SK-N-SH treated with all-trans-retinoic acid at 6 μM for 48 hours (cell line): ENCODE data around the gene LAMC1.

ENCODE experiments used
- ATAC-seq: fragments of 200-7000 bp; cut with Tn5 transposase; 3 replicates; pipeline ENCODE4 v1.9.1; 2020; ENCODE audit warnings: mild to moderate bottlenecking, moderate library complexity
- ARNTL ChIP-seq: fragments of 450-650 bp; formaldehyde crosslinking; IDR thresholded peaks from 2 replicates; pipeline ENCODE4 v1.5.0; 2020; ENCODE audit warnings: low read depth, mild to moderate bottlenecking, moderate library complexity, borderline replicate concordance
- BACH2 ChIP-seq: fragments of 250-450 bp; sonication (Bioruptor Pico); IDR thresholded peaks from 2 replicates; pipeline ENCODE4 v1.9.0; 2021; ENCODE audit warnings: mild to moderate bottlenecking, borderline replicate concordance
- CSDC2 ChIP-seq: fragments of 250-450 bp; sonication (Bioruptor Pico); IDR thresholded peaks from 2 replicates; pipeline ENCODE4 v1.5.0; 2020; ENCODE audit warnings: mild to moderate bottlenecking, moderate library complexity
- ESRRG ChIP-seq: fragments of 250-450 bp; sonication (Bioruptor Pico); IDR thresholded peaks from 2 replicates; pipeline ENCODE4 v1.6.1; 2021; ENCODE audit warnings: mild to moderate bottlenecking
- ISL1 ChIP-seq: fragments of 250-450 bp; sonication (Bioruptor Pico); IDR thresholded peaks from 2 replicates; pipeline ENCODE4 v2.1.2; 2022; ENCODE audit warnings: mild to moderate bottlenecking, moderate library complexity
- OSR1 ChIP-seq: fragments of 250-450 bp; sonication (Bioruptor Pico); IDR thresholded peaks from 2 replicates; pipeline ENCODE4 v1.8.0; 2022; ENCODE audit warnings: moderate library complexity, mild to moderate bottlenecking, inconsistent platforms
- PPARA ChIP-seq: fragments of 250-450 bp; sonication (Bioruptor Pico); IDR thresholded peaks from 2 replicates; pipeline ENCODE4 v1.5.0; 2020; ENCODE audit warnings: mild to moderate bottlenecking, borderline replicate concordance
- RARB ChIP-seq: fragments of 250-450 bp; sonication (Bioruptor Pico); IDR thresholded peaks from 2 replicates; pipeline ENCODE4 v1.8.0; 2021; ENCODE audit warnings: mild to moderate bottlenecking, moderate library complexity
- SNAI2 ChIP-seq: fragments of 250-450 bp; sonication (Bioruptor Pico); IDR thresholded peaks from 2 replicates; pipeline ENCODE4 v1.5.0; 2020; ENCODE audit warnings: mild to moderate bottlenecking, moderate library complexity
- TCF4 ChIP-seq: fragments of 250-450 bp; sonication (Bioruptor Pico); IDR thresholded peaks from 2 replicates; pipeline ENCODE4 v1.8.0; 2021; ENCODE audit warnings: mild to moderate bottlenecking, moderate library complexity, borderline replicate concordance
- TOX ChIP-seq: fragments of 250-450 bp; sonication (Bioruptor Pico); IDR thresholded peaks from 2 replicates; pipeline ENCODE4 v1.8.0; 2021; ENCODE audit warnings: mild to moderate bottlenecking, moderate library complexity, borderline replicate concordance
- ZC3H10 ChIP-seq: fragments of 250-450 bp; sonication (Bioruptor Pico); IDR thresholded peaks from 2 replicates; pipeline ENCODE4 v1.5.1; 2021; ENCODE audit warnings: mild to moderate bottlenecking, moderate library complexity
- ZFP3 ChIP-seq: fragments of 250-450 bp; sonication (Bioruptor Pico); IDR thresholded peaks from 2 replicates; pipeline ENCODE4 v1.5.0; 2020; ENCODE audit warnings: mild to moderate bottlenecking, moderate library complexity
- ZFP30 ChIP-seq: fragments of 450-650 bp; formaldehyde crosslinking; IDR thresholded peaks from 2 replicates; pipeline ENCODE4 v1.5.0; 2022; ENCODE audit warnings: mild to moderate bottlenecking, moderate library complexity
- ZNF565 ChIP-seq: fragments of 450-650 bp; formaldehyde crosslinking; conservative IDR thresholded peaks from 2 replicates; pipeline ENCODE4 v1.5.0; 2020; ENCODE audit warnings: low read depth, mild to moderate bottlenecking, moderate library complexity
- ZNF70 ChIP-seq: fragments of 450-650 bp; formaldehyde crosslinking; IDR thresholded peaks from 2 replicates; pipeline ENCODE4 v1.5.0; 2020; ENCODE audit warnings: mild to moderate bottlenecking, moderate library complexity
- ZNF8 ChIP-seq: fragments of 450-650 bp; formaldehyde crosslinking; IDR thresholded peaks from 2 replicates; pipeline ENCODE4 v1.5.0; 2020; ENCODE audit warnings: mild to moderate bottlenecking, moderate library complexity
- TF ChIP-seq, protein P1 (sequence below): fragments of 250-450 bp; sonication (Bioruptor Pico); IDR thresholded peaks from 2 replicates; pipeline ENCODE4 v1.8.0; 2021; ENCODE audit warnings: low read depth, mild to moderate bottlenecking, moderate library complexity, borderline replicate concordance
- TF ChIP-seq, protein P2 (sequence below): fragments of 250-450 bp; sonication (Bioruptor Pico); IDR thresholded peaks from 2 replicates; pipeline ENCODE4 v1.5.0; 2020; ENCODE audit warnings: mild to moderate bottlenecking, moderate library complexity
- TF ChIP-seq, protein P3 (sequence below): fragments of 250-450 bp; sonication (Bioruptor Pico); IDR thresholded peaks from 2 replicates; pipeline ENCODE4 v1.5.1; 2020; ENCODE audit warnings: low read depth, mild to moderate bottlenecking, moderate library complexity
- TF ChIP-seq, protein P4 (sequence below): fragments of 250-450 bp; sonication (Bioruptor Pico); IDR thresholded peaks from 2 replicates; pipeline ENCODE4 v1.8.0; 2020; ENCODE audit warnings: mild to moderate bottlenecking, moderate library complexity, borderline replicate concordance
- TF ChIP-seq, protein P5 (sequence below): fragments of 250-450 bp; sonication (Bioruptor Pico); IDR thresholded peaks from 2 replicates; pipeline ENCODE4 v1.5.1; 2021; ENCODE audit warnings: mild to moderate bottlenecking, moderate library complexity

Gene LAMC1

DNA sequence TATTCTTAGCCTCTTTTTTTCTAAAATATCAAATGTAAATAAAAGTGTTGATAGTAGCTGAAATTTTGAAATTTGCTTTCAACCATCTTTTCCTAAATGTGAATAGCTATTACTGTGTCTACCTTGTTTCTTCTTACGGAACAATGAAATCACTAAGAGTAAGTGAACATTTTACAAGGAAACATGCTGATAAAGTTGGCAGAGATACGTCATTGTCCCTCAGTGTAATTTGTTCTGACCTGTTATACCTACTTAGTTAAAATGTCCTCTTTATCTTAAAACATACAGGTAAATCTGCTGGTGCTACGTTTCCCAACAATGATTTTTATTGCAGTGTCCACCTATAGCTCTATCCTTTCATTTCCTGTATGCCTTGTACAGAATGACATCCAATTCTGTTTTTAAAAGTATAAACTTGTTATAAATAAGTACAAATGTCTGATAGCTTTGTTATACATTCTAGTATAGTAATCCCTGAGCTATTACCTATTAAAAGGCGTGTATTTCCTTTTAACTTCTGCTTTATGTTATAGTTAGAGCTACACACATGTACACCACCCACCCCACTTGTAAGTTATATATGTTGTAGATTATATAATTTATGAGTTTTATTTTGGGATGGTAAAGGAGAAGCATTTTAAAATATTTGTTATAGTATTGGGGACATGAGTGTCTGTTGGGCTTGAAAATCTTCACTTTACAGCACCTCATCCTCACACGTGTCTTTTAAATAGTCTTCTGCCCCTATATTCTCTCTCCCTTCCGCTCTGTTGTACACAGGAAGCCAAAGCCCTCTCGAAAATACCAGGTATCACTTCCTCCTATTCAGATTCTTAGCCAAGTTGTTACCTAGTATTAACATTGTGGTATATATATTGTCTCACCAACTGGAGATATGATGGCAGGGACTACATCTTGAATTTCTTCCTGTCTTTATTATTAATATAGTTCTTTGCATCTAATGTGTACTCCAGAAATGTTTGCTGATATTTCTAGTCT is 25.2 kb downstream of the LAMC1 start:
- TF ChIP-seq TCF4 (CRISPR knock-in tag): no peak
- ATAC-seq: no peak

DNA sequence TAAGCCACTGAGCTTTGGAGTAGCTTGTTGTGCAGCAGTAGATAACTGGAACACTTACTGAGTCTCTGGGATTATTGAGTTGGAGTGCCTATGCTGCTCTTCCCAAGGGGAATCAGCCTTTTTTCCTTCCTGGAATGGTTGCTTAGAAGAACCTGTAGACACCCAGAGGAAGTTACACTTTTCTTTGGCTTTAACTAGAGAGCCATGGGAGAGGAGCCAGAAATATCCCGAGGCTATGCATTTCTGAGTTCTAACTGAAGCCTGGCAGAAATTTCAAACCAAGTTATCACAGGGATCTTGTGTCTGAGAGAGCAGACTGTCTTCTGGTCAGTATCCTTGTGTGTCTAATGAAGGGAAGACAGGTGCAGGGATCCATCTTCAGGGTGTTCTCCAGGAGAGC is 28.3 kb downstream of the LAMC1 start:
- ATAC-seq: peak; percentile 24; the same call in 1 of the 3 replicates

DNA sequence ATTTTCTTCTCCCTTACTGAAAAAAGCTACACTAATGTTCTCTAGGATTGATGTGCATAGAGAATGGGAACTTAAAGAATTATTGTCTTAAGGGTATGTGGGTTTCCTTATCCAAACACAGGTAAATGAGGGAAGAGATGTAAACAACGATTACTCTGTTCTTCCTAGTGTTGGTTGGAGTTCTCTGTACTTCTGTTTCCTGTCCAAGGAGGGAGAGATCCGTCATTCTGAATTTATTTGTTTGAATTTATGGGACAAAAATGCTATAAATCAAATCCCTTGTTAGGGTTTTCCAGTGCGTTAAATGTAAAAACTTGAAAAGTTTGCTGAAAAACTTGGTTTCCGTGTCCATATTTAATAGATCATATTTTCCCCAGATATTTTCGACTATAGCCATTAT is 29.6 kb downstream of the LAMC1 start:
- no peak for ATAC-seq
- no peak for TF ChIP-seq CSDC2 (CRISPR knock-in tag)
- no peak for TF ChIP-seq BACH2
- no peak for TF ChIP-seq ZNF70 (CRISPR knock-in tag)
- TF ChIP-seq ZFP30 (CRISPR knock-in tag): no peak
- TF ChIP-seq OSR1 (CRISPR knock-in tag): no peak
- no peak for TF ChIP-seq PPARA (CRISPR knock-in tag)
- no peak for TF ChIP-seq ARNTL (CRISPR knock-in tag)
- no peak for TF ChIP-seq ISL1
- no peak for TF ChIP-seq ESRRG (CRISPR knock-in tag)
- TF ChIP-seq, protein P1, sequence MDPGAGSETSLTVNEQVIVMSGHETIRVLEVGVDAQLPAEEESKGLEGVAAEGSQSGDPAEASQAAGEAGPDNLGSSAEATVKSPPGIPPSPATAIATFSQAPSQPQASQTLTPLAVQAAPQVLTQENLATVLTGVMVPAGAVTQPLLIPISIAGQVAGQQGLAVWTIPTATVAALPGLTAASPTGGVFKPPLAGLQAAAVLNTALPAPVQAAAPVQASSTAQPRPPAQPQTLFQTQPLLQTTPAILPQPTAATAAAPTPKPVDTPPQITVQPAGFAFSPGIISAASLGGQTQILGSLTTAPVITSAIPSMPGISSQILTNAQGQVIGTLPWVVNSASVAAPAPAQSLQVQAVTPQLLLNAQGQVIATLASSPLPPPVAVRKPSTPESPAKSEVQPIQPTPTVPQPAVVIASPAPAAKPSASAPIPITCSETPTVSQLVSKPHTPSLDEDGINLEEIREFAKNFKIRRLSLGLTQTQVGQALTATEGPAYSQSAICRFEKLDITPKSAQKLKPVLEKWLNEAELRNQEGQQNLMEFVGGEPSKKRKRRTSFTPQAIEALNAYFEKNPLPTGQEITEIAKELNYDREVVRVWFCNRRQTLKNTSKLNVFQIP (CRISPR knock-in tag): no peak
- no peak for TF ChIP-seq ZFP3 (CRISPR knock-in tag)
- TF ChIP-seq, protein P2, sequence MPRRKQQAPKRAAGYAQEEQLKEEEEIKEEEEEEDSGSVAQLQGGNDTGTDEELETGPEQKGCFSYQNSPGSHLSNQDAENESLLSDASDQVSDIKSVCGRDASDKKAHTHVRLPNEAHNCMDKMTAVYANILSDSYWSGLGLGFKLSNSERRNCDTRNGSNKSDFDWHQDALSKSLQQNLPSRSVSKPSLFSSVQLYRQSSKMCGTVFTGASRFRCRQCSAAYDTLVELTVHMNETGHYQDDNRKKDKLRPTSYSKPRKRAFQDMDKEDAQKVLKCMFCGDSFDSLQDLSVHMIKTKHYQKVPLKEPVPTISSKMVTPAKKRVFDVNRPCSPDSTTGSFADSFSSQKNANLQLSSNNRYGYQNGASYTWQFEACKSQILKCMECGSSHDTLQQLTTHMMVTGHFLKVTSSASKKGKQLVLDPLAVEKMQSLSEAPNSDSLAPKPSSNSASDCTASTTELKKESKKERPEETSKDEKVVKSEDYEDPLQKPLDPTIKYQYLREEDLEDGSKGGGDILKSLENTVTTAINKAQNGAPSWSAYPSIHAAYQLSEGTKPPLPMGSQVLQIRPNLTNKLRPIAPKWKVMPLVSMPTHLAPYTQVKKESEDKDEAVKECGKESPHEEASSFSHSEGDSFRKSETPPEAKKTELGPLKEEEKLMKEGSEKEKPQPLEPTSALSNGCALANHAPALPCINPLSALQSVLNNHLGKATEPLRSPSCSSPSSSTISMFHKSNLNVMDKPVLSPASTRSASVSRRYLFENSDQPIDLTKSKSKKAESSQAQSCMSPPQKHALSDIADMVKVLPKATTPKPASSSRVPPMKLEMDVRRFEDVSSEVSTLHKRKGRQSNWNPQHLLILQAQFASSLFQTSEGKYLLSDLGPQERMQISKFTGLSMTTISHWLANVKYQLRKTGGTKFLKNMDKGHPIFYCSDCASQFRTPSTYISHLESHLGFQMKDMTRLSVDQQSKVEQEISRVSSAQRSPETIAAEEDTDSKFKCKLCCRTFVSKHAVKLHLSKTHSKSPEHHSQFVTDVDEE: no peak
- no peak for TF ChIP-seq SNAI2 (CRISPR knock-in tag)

More for the DNA sequence above, 28.3 kb downstream of the LAMC1 start:
- TF ChIP-seq ISL1 (no peak), CSDC2 (CRISPR knock-in tag) (no peak), ARNTL (CRISPR knock-in tag) (no peak), ZFP30 (CRISPR knock-in tag) (no peak), RARB (no peak), ZNF70 (CRISPR knock-in tag) (no peak), TCF4 (CRISPR knock-in tag) (no peak), ZNF565 (CRISPR knock-in tag) (no peak), ZC3H10 (CRISPR knock-in tag) (no peak), BACH2 (no peak), ESRRG (CRISPR knock-in tag) (no peak), OSR1 (CRISPR knock-in tag) (no peak), TOX (no peak), ZFP3 (CRISPR knock-in tag) (no peak), PPARA (CRISPR knock-in tag) (no peak), ZNF8 (CRISPR knock-in tag) (no peak)
- TF ChIP-seq, protein P3, sequence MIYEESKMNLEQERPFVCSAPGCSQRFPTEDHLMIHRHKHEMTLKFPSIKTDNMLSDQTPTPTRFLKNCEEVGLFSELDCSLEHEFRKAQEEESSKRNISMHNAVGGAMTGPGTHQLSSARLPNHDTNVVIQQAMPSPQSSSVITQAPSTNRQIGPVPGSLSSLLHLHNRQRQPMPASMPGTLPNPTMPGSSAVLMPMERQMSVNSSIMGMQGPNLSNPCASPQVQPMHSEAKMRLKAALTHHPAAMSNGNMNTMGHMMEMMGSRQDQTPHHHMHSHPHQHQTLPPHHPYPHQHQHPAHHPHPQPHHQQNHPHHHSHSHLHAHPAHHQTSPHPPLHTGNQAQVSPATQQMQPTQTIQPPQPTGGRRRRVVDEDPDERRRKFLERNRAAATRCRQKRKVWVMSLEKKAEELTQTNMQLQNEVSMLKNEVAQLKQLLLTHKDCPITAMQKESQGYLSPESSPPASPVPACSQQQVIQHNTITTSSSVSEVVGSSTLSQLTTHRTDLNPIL (CRISPR knock-in tag): no peak
- TF ChIP-seq, protein P2: no peak
- TF ChIP-seq, protein P4, sequence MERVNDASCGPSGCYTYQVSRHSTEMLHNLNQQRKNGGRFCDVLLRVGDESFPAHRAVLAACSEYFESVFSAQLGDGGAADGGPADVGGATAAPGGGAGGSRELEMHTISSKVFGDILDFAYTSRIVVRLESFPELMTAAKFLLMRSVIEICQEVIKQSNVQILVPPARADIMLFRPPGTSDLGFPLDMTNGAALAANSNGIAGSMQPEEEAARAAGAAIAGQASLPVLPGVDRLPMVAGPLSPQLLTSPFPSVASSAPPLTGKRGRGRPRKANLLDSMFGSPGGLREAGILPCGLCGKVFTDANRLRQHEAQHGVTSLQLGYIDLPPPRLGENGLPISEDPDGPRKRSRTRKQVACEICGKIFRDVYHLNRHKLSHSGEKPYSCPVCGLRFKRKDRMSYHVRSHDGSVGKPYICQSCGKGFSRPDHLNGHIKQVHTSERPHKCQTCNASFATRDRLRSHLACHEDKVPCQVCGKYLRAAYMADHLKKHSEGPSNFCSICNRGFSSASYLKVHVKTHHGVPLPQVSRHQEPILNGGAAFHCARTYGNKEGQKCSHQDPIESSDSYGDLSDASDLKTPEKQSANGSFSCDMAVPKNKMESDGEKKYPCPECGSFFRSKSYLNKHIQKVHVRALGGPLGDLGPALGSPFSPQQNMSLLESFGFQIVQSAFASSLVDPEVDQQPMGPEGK (CRISPR knock-in tag): no peak
- TF ChIP-seq, protein P5, sequence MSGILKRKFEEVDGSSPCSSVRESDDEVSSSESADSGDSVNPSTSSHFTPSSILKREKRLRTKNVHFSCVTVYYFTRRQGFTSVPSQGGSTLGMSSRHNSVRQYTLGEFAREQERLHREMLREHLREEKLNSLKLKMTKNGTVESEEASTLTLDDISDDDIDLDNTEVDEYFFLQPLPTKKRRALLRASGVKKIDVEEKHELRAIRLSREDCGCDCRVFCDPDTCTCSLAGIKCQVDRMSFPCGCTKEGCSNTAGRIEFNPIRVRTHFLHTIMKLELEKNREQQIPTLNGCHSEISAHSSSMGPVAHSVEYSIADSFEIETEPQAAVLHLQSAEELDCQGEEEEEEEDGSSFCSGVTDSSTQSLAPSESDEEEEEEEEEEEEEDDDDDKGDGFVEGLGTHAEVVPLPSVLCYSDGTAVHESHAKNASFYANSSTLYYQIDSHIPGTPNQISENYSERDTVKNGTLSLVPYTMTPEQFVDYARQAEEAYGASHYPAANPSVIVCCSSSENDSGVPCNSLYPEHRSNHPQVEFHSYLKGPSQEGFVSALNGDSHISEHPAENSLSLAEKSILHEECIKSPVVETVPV (CRISPR knock-in tag): no peak
